ENCODE results near the gene CYREN. TPM values are rescaled to one million over a fixed set of nuclear protein-coding genes. Genes with fewer than 3 reads are reported as not detected.

Gene CYREN
- total and polyA plus RNA-seq, 9 of the 15 experiments (the other 6 are each of a cell fraction or from before 2014, with no cell fraction given) = 13.9 to 108 (median 88.8) TPM

DNA sequence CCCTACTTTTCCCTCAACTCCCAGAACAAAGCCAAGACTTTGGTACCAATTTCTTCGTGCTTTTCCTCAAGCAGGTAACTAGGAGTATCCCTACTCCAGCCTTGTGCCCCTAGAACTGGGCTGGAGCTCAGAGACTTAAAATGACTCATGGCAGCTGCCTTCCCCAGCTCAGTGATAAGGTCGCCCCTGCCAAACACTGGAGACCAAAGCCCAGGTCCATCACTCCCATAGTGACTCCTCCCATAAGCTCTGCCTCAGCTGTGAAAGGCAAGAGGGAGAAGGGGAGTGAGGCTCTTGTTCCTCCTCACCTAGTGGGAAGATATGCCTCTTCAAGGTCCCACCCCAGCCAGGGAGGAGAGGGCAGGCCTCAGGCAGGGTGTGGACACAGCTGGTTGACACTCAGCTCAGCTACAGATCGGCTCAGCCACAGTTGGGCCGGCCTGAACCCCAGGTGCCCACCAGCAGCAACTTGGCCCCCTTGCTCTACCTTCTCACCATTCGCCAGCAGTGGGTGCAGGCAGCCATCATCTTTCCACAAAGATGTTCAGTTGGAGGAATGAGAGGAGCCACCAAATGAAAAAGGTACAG is 13.8 kb upstream of the CYREN start:
- POLR2A ChIA-PET = interaction anchor here (0.6 to 1.4 kb wide), 2 partner anchors 9 to 40 kb away, joined by 3 to 4 read pairs; no protein-coding TSS in a partner anchor
- Histone ChIP-seq H3K79me2 (ENCODE audit: control insufficient read depth, insufficient read depth, low read length) (no peaks in the 10 kb centered on the region), H3K9me1 (ENCODE audit: control insufficient read depth, insufficient read depth, low read length) (no peaks in the 10 kb centered on the region), H3K36me3 (ENCODE audit: control insufficient read depth, insufficient read depth, low read length) (peaks cover 19% of the 10 kb centered on the region; the same call in 2 of the 3 replicates), H3K4me3 (no peak overlapping the region), H3K27ac (ENCODE audit: extremely low read depth, low read depth, low read length) (no peak overlapping the region), H3K4me2 (ENCODE audit: insufficient read depth, low read length) (no peak overlapping the region), H4K20me1 (replicated peaks; ENCODE audit: control insufficient read depth, insufficient read depth, low read length) (no peaks in the 10 kb centered on the region), H2AFZ (ENCODE audit: low read depth, low read length) (no peak overlapping the region), H3K9ac (ENCODE audit: insufficient read depth in 1 of 2, low read depth in 2 of 2, low read length in 2 of 2) (no peak overlapping the region), H3K4me1 (replicated peaks in 1 of 2; ENCODE audit: control insufficient read depth in 2 of 2, insufficient read depth in 2 of 2, low read length in 2 of 2) (peaks cover 6 to 10% of the 10 kb centered on the region in 2 experiments; a peak in 4 of 5 replicates), H3K27me3 (ENCODE audit: control insufficient read depth in 2 of 2, insufficient read depth in 2 of 2, low read length in 2 of 2) (no peaks in the 10 kb centered on the region), H3K9me3 (replicated peaks; ENCODE audit: control insufficient read depth, insufficient read depth, low read depth, low read length) (peaks cover 20% of the 10 kb centered on the region)
- in situ Hi-C loops (cut with MboI) (no loop called here), intact Hi-C loops (cut with micrococcal nuclease) (no loop called here)
- BruUV-seq (replicated peaks) = no TSS peak
- peak; percentile 51 for FAIRE-seq
- CTCF ChIA-PET (ENCODE audit: low intra/inter-chr PET ratio) = no interaction called here
- 25% methylated on average over 5 of the region's 5 CpGs for WGBS (ENCODE audit: insufficient coverage, low coverage, missing lambda C conversion rate)
- peak; percentile 47 to 66 (median 57) for DNase-seq (ENCODE audit: extremely low read depth in 1 of 4, low spot score in 3 of 4)
- peak; percentile 78 for ATAC-seq
- TF ChIP-seq ARHGAP35 (IDR thresholded peaks at IDR 0.05; ENCODE audit: partially characterized antibody) (no peak), TAF15 (IDR thresholded peaks at IDR 0.05; ENCODE audit: low read depth, low read length) (no peak), HNRNPLL (IDR thresholded peaks at IDR 0.05; ENCODE audit: low read depth, low read length, poor library complexity, severe bottlenecking) (no peak), KLF16 (IDR thresholded peaks at IDR 0.05) (no peak), FOSL1 (tag; conservative IDR thresholded peaks at IDR 0.05) (peak; percentile 87), FOXA3 (CRISPR knock-in tag; conservative IDR thresholded peaks at IDR 0.05 in 1 of 2, IDR thresholded peaks at IDR 0.05 in 1 of 2) (peak in 1 of 2 experiments; percentile 26; a peak in 1 of 4 replicates), SMARCB1 (IDR thresholded peaks at IDR 0.05; ENCODE audit: insufficient read length, low read depth) (no peak), ESRRA (IDR thresholded peaks at IDR 0.05; ENCODE audit: borderline replicate concordance, low read depth) (no peak), ZNF354B (CRISPR knock-in tag; IDR thresholded peaks at IDR 0.05) (no peak), NCOA2 (IDR thresholded peaks at IDR 0.05; ENCODE audit: partially characterized antibody in 2 of 2) (no peak)
- TF ChIP-seq, protein P1, sequence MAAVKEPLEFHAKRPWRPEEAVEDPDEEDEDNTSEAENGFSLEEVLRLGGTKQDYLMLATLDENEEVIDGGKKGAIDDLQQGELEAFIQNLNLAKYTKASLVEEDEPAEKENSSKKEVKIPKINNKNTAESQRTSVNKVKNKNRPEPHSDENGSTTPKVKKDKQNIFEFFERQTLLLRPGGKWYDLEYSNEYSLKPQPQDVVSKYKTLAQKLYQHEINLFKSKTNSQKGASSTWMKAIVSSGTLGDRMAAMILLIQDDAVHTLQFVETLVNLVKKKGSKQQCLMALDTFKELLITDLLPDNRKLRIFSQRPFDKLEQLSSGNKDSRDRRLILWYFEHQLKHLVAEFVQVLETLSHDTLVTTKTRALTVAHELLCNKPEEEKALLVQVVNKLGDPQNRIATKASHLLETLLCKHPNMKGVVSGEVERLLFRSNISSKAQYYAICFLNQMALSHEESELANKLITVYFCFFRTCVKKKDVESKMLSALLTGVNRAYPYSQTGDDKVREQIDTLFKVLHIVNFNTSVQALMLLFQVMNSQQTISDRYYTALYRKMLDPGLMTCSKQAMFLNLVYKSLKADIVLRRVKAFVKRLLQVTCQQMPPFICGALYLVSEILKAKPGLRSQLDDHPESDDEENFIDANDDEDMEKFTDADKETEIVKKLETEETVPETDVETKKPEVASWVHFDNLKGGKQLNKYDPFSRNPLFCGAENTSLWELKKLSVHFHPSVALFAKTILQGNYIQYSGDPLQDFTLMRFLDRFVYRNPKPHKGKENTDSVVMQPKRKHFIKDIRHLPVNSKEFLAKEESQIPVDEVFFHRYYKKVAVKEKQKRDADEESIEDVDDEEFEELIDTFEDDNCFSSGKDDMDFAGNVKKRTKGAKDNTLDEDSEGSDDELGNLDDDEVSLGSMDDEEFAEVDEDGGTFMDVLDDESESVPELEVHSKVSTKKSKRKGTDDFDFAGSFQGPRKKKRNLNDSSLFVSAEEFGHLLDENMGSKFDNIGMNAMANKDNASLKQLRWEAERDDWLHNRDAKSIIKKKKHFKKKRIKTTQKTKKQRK (IDR thresholded peaks at IDR 0.05; ENCODE audit: borderline replicate concordance, low read depth, low read length) = no peak
- TF ChIP-seq, protein P2, sequence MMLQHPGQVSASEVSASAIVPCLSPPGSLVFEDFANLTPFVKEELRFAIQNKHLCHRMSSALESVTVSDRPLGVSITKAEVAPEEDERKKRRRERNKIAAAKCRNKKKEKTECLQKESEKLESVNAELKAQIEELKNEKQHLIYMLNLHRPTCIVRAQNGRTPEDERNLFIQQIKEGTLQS (IDR thresholded peaks at IDR 0.05) = peak; percentile 20; the same call in 1 of the 2 replicates
- TF ChIP-seq, protein P2 (CRISPR knock-in tag; conservative IDR thresholded peaks at IDR 0.05) = no peak
- TF ChIP-seq, protein P3, sequence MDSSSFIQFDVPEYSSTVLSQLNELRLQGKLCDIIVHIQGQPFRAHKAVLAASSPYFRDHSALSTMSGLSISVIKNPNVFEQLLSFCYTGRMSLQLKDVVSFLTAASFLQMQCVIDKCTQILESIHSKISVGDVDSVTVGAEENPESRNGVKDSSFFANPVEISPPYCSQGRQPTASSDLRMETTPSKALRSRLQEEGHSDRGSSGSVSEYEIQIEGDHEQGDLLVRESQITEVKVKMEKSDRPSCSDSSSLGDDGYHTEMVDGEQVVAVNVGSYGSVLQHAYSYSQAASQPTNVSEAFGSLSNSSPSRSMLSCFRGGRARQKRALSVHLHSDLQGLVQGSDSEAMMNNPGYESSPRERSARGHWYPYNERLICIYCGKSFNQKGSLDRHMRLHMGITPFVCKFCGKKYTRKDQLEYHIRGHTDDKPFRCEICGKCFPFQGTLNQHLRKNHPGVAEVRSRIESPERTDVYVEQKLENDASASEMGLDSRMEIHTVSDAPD (CRISPR knock-in tag; IDR thresholded peaks at IDR 0.05) = no peak
- TF ChIP-seq, protein P4, sequence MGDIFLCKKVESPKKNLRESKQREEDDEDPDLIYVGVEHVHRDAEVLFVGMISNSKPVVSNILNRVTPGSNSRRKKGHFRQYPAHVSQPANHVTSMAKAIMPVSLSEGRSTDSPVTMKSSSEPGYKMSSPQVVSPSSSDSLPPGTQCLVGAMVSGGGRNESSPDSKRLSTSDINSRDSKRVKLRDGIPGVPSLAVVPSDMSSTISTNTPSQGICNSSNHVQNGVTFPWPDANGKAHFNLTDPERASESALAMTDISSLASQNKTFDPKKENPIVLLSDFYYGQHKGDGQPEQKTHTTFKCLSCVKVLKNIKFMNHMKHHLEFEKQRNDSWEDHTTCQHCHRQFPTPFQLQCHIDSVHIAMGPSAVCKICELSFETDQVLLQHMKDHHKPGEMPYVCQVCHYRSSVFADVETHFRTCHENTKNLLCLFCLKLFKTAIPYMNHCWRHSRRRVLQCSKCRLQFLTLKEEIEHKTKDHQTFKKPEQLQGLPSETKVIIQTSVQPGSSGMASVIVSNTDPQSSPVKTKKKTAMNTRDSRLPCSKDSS (IDR thresholded peaks at IDR 0.05; ENCODE audit: low read depth, partially characterized antibody) = no peak
